ENCODE measurements around the gene RBM15. TPM values are rescaled to one million over a fixed set of nuclear protein-coding genes. Genes with fewer than 3 reads are reported as not detected.

Gene RBM15, protein sequence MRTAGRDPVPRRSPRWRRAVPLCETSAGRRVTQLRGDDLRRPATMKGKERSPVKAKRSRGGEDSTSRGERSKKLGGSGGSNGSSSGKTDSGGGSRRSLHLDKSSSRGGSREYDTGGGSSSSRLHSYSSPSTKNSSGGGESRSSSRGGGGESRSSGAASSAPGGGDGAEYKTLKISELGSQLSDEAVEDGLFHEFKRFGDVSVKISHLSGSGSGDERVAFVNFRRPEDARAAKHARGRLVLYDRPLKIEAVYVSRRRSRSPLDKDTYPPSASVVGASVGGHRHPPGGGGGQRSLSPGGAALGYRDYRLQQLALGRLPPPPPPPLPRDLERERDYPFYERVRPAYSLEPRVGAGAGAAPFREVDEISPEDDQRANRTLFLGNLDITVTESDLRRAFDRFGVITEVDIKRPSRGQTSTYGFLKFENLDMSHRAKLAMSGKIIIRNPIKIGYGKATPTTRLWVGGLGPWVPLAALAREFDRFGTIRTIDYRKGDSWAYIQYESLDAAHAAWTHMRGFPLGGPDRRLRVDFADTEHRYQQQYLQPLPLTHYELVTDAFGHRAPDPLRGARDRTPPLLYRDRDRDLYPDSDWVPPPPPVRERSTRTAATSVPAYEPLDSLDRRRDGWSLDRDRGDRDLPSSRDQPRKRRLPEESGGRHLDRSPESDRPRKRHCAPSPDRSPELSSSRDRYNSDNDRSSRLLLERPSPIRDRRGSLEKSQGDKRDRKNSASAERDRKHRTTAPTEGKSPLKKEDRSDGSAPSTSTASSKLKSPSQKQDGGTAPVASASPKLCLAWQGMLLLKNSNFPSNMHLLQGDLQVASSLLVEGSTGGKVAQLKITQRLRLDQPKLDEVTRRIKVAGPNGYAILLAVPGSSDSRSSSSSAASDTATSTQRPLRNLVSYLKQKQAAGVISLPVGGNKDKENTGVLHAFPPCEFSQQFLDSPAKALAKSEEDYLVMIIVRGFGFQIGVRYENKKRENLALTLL
- total RNA-seq: 42.4 TPM

DNA sequence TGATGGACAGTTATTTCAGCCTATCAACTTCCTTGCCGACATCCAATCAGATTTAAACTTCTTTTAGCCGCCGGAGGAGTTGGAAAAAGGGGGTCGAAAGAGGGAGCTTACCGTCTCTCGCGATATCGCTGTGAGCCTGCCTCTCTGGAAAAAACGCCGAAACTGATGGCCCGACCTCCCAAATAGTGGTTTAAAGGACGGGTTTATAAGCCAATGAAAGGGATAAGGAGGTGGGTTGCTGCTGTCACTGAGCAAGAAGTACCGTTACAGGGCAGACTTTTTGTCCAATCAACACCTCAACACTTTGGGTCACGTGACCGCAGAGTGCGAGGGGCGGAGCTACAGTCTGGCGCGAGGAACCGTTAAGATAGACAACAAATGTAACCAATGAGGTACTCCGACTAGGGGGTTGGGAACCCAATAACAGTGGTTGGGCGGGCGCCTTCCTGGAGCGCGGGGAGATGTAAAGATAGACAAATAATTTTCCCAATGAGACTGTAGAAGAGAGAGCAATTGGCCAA lies at the start of gene RBM15:
Gene RBM15 (plus strand): TSS at position 492 of the 521 bp plus-strand sequence. CDS start 29 bp downstream, at position 521.

DNA sequence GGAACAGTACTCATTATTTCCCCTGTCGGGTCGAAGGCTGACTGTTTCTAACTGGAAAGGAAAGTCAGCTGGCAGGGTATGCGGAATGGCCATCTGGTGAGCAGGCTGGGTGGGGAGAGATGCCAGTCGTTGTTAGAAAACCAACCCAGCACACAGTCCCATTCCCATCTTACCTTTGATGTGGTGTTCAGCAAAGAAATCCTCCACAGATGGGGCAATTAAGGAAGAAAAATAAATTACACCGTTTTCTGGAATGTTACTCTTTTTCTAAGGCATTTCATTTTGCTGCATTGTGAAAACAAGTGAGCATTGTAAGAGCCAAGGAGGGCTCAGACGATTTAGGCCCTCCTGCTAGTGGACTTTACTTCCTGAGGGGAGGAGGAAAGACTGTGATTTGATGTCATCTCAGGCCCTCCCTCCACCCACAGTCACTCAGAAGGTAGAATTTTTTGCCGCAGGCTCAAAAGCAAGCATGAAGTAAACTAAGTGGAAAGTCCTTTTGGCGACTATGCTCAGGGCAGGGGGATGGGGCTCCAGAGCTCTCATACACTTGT lies 51.6 kb downstream of the RBM15 start, which contains the start of gene SLC16A4:
Gene SLC16A4 (minus strand): TSS at position 335 of the 554 bp plus-strand sequence. CDS start 1,703 bp downstream, outside the sequence.

Other genes starting within 250 kb of the RBM15 start
- not detected for gene UBL4B, start 226.9 kb upstream of the RBM15 start, total RNA-seq
- gene SLC6A17, start 188.9 kb upstream of the RBM15 start, total RNA-seq: 42.0 TPM
- gene KCNC4, start 129.1 kb upstream of the RBM15 start, total RNA-seq: 17.5 TPM
- 5.8 TPM for gene SLC16A4, start 51.6 kb downstream of the RBM15 start, total RNA-seq
- 56.3 TPM for gene LAMTOR5, start 68.3 kb downstream of the RBM15 start, total RNA-seq
- not detected for gene PROK1, start 111.8 kb downstream of the RBM15 start, total RNA-seq
- gene KCNA10, start 179.8 kb downstream of the RBM15 start, total RNA-seq: not detected

Measured in diencephalon (tissue), 1 donor.